Panc1 (cell line): ENCODE results near the gene UBE2L3. TPM values are rescaled to one million over a fixed set of nuclear protein-coding genes. Genes with fewer than 3 reads are reported as not detected.

Experiments
- ATAC-seq: fragments of 200-7000 bp; cut with Tn5 transposase; 2 replicates; pipeline ENCODE4 v1.9.1; 2020; ENCODE audit warnings: mild to moderate bottlenecking, moderate library complexity
- BruUV-seq: library from RNA; stranded (reverse); fragments of 400-500 nt; replicated peaks from 2 replicates; lab custom pipeline; 2021; lab: Mats Ljungman, UMichigan
- CTCF ChIA-PET: fragments of 300-600 bp; sonication (Branson Sonifier 250); formaldehyde crosslinking; loops from one replicate; lab custom pipeline; 2022; ENCODE audit warnings: antibody characterized with exemption; lab: Charles Lee
- POLR2A ChIA-PET: fragments of 300-600 bp; sonication (Branson Sonifier 250); formaldehyde crosslinking; loops from one replicate; lab custom pipeline; 2022; ENCODE audit warnings: antibody characterized with exemption; lab: Charles Lee
- DNase-seq: peaks from one replicate; pipeline ENCODE4 v3.0.0-alpha.2; 2010; ENCODE audit warnings: low read depth, low spot score
- H3K27ac ChIP-seq: 2 replicates; pipeline ENCODE4 v1.5.1; 2011; ENCODE audit warnings: mild to moderate bottlenecking, low read length, inconsistent platforms
- H3K27me3 ChIP-seq: fragments of 200-500 bp; sonication (Bioruptor generic); 2 replicates; pipeline ENCODE4 v1.6.0; 2014; ENCODE audit warnings: low read length, inconsistent platforms; ENCODE audit not compliant: control insufficient read depth, insufficient read depth
- H3K36me3 ChIP-seq: fragments of 200-500 bp; sonication (Bioruptor generic); 2 replicates; pipeline ENCODE4 v1.5.1; 2014; ENCODE audit warnings: inconsistent platforms, mild to moderate bottlenecking, low read length, moderate library complexity; ENCODE audit not compliant: control insufficient read depth, insufficient read depth
- H3K4me1 ChIP-seq: 2 replicates; pipeline ENCODE4 v1.5.1; 2011; ENCODE audit warnings: inconsistent platforms, mild to moderate bottlenecking, low read length, moderate library complexity; ENCODE audit not compliant: control insufficient read depth, insufficient read depth
- H3K4me3 ChIP-seq, 2 experiments: 2 replicates each; pipeline ENCODE4 v1.5.1; 2011 to 2012; ENCODE audit warnings: low read depth in 2 of 2, low read length in 2 of 2, mild to moderate bottlenecking in 2 of 2, inconsistent platforms in 1 of 2, moderate library complexity in 1 of 2
- H3K9me3 ChIP-seq: fragments of 200-500 bp; sonication (Bioruptor generic); 2 replicates; pipeline ENCODE4 v1.5.1; 2014; ENCODE audit warnings: low read depth, mild to moderate bottlenecking, inconsistent platforms, low read length, moderate library complexity; ENCODE audit not compliant: control insufficient read depth, insufficient read depth
- CTCF ChIP-seq: fragments of 450-650 bp; IDR thresholded peaks from 2 replicates; pipeline ENCODE4 v1.5.1; 2017; ENCODE audit warnings: mild to moderate bottlenecking
- POLR2AphosphoS5 ChIP-seq: IDR thresholded peaks from 2 replicates; pipeline ENCODE4 v1.6.1; 2012; ENCODE audit warnings: mild to moderate bottlenecking, low read depth, low read length, moderate library complexity
- SIN3A ChIP-seq: IDR thresholded peaks from 2 replicates; pipeline ENCODE4 v1.6.1; 2012; ENCODE audit warnings: low read depth, mild to moderate bottlenecking, low read length, moderate library complexity, borderline replicate concordance; ENCODE audit not compliant: insufficient read depth
- TCF7L2 ChIP-seq: IDR thresholded peaks from 2 replicates; pipeline ENCODE4 v1.6.1; 2011; ENCODE audit warnings: mild to moderate bottlenecking, low read depth, low read length, inconsistent platforms
- in situ Hi-C: cut with HindIII; loops from 2 replicates; pipeline ENCODE4 v1.10.0; 2016; ENCODE audit warnings: low sequenced_read_pairs, low pct_unique_long_range_greater_than_20kb
- intact Hi-C: fragments of 100-400 bp; cut with micrococcal nuclease; formaldehyde crosslinking; loops from one replicate; pipeline ENCODE4 v1.10.0; 2022; ENCODE audit not compliant: unreplicated experiment
- total RNA-seq: library from RNA; stranded (reverse); gene quantifications from one replicate; pipeline ENCODE4 v1.2.1, GENCODE V29; 2021; ENCODE audit not compliant: unreplicated experiment
- TF ChIP-seq, protein P1 (sequence below), 2 experiments: IDR thresholded peaks; 2 replicates each; pipeline ENCODE4 v1.6.1; 2011 to 2012; ENCODE audit warnings: low read depth in 2 of 2, control low read depth in 1 of 2, low read length in 1 of 2, mild to moderate bottlenecking in 1 of 2, moderate library complexity in 1 of 2; ENCODE audit not compliant: insufficient read depth in 1 of 2

The UBE2L3 gene
- total RNA-seq, 1 experiment from 2014 or later: 51.1 TPM

DNA sequence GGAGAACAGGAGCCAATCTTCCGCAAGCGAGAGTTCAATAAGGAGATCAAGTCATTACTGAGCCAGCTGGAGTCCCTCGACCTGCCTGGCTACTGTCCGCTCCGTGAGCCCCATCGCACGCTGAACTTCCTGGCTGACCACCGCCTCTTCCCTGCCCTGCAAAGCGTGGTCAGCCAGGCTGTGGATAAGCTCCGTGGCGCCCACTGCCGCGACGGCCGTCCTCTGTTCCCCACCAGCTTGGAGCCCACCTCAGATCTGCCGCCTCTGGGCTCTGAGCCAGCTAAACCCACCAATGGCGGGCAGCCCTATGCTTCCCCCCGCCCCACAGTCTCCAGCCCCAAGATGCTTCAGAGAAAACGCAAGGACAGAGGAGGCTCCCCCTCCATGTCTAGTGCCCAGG is 67.3 kb downstream of the UBE2L3 start:
- POLR2A ChIA-PET: no interaction called here

GRCh38 chr22:21635771-21636510 is 68.4 kb downstream of the UBE2L3 start:
- CTCF ChIA-PET: no interaction called here
- TF ChIP-seq, protein P1, sequence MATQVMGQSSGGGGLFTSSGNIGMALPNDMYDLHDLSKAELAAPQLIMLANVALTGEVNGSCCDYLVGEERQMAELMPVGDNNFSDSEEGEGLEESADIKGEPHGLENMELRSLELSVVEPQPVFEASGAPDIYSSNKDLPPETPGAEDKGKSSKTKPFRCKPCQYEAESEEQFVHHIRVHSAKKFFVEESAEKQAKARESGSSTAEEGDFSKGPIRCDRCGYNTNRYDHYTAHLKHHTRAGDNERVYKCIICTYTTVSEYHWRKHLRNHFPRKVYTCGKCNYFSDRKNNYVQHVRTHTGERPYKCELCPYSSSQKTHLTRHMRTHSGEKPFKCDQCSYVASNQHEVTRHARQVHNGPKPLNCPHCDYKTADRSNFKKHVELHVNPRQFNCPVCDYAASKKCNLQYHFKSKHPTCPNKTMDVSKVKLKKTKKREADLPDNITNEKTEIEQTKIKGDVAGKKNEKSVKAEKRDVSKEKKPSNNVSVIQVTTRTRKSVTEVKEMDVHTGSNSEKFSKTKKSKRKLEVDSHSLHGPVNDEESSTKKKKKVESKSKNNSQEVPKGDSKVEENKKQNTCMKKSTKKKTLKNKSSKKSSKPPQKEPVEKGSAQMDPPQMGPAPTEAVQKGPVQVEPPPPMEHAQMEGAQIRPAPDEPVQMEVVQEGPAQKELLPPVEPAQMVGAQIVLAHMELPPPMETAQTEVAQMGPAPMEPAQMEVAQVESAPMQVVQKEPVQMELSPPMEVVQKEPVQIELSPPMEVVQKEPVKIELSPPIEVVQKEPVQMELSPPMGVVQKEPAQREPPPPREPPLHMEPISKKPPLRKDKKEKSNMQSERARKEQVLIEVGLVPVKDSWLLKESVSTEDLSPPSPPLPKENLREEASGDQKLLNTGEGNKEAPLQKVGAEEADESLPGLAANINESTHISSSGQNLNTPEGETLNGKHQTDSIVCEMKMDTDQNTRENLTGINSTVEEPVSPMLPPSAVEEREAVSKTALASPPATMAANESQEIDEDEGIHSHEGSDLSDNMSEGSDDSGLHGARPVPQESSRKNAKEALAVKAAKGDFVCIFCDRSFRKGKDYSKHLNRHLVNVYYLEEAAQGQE (IDR thresholded peaks at IDR 0.05; ENCODE audit: insufficient read depth in 1 of 2, low read depth in 2 of 2, low read length in 1 of 2): no peak
- TF ChIP-seq POLR2AphosphoS5: no peak
- TF ChIP-seq CTCF: no peak
- no peak for TF ChIP-seq TCF7L2
- TF ChIP-seq SIN3A: no peak
- no peak for ATAC-seq
- in situ Hi-C loops: no loop called here
- Histone ChIP-seq H3K36me3 (no peaks in the 10 kb centered on the region), H3K4me1 (peaks cover under 1% of the 10 kb centered on the region), H3K4me3 (no peak overlapping the region), H3K27me3 (no peaks in the 10 kb centered on the region), H3K27ac (no peak overlapping the region), H3K9me3 (no peaks in the 10 kb centered on the region)
- POLR2A ChIA-PET: no interaction called here
- intact Hi-C loops: no loop called here
- BruUV-seq: no TSS peak
- DNase-seq: no peak

More for the DNA sequence above, 67.3 kb downstream of the UBE2L3 start:
- DNase-seq: no peak
- intact Hi-C loops: no loop called here
- Histone ChIP-seq H3K9me3 (no peaks in the 10 kb centered on the region), H3K27ac (no peak overlapping the region), H3K36me3 (no peaks in the 10 kb centered on the region), H3K4me1 (no peaks in the 10 kb centered on the region; the same call in 1 of the 2 replicates), H3K4me3 (no peak overlapping the region), H3K27me3 (no peaks in the 10 kb centered on the region)
- CTCF ChIA-PET: no interaction called here
- TF ChIP-seq, protein P1 (IDR thresholded peaks at IDR 0.05; ENCODE audit: insufficient read depth in 1 of 2, low read depth in 2 of 2, low read length in 1 of 2): no peak
- TF ChIP-seq TCF7L2 (no peak), CTCF (no peak), SIN3A (no peak), POLR2AphosphoS5 (no peak)
- BruUV-seq: no TSS peak
- no peak for ATAC-seq
- in situ Hi-C loops: no loop called here
